Neuron (in vitro differentiated cells): ENCODE results near the gene INHBC.
"Not testable (repeated sequence)": the region's sequence is repeated elsewhere in the genome, so short reads cannot be mapped to it uniquely, and the experiment has no call there.

Experiments
- H2AFZ ChIP-seq: one replicate; pipeline ENCODE4 v1.6.1; 2013; ENCODE audit warnings: low read depth, mild to moderate bottlenecking, inconsistent platforms, low read length, moderate library complexity
- H3K27me3 ChIP-seq: one replicate; pipeline ENCODE4 v1.6.1; 2013; ENCODE audit warnings: low read length; ENCODE audit not compliant: insufficient read depth
- H3K36me3 ChIP-seq: one replicate; pipeline ENCODE4 v1.6.1; 2013; ENCODE audit warnings: low read length; ENCODE audit not compliant: insufficient read depth
- H3K4me1 ChIP-seq: one replicate; pipeline ENCODE4 v1.6.1; 2013; ENCODE audit warnings: low read length; ENCODE audit not compliant: insufficient read depth
- H3K4me3 ChIP-seq: 2 replicates; pipeline ENCODE4 v1.5.1; 2013; ENCODE audit warnings: mild to moderate bottlenecking, low read length, moderate library complexity
- H3K9me3 ChIP-seq: one replicate; pipeline ENCODE4 v1.6.1; 2013; ENCODE audit warnings: low read length

INHBC gene

GRCh38 chr12:57479376-57480115, 45.0 kb downstream of the INHBC start, which contains the start of gene ARHGAP9:
Gene ARHGAP9, minus strand, starts transcription at chr12:57479866. Its CDS starts 460 bp downstream, at chr12:57479406.
- Histone ChIP-seq H2AFZ (no peak within 1 kb of the TSS), H3K9me3 (peaks cover 3% of the 10 kb centered on the region), H3K36me3 (no peaks in the 10 kb centered on the region), H3K4me3 (no peak within 1 kb of the TSS), H3K4me1 (peaks cover 9% of the 10 kb centered on the region), H3K27me3 (peaks cover 51% of the 10 kb centered on the region)

GRCh38 chr12:57481671-57482070, 47.1 kb downstream of the INHBC start:
- Histone ChIP-seq H3K36me3 (no peaks in the 10 kb centered on the region), H3K4me1 (no peaks in the 10 kb centered on the region), H3K27me3 (peaks cover 30% of the 10 kb centered on the region), H3K4me3 (no peak overlapping the region), H3K9me3 (peaks cover 3% of the 10 kb centered on the region), H2AFZ (no peak overlapping the region)

- Histone ChIP-seq H3K4me3 (no peak overlapping the region), H3K4me1 (no peaks in the 10 kb centered on the region), H2AFZ (no peak overlapping the region), H3K9me3 (no peaks in the 10 kb centered on the region), H3K27me3 (peaks cover 13% of the 10 kb centered on the region), H3K36me3 (no peaks in the 10 kb centered on the region)
Measured at GRCh38 chr12:57483466-57483865, 48.9 kb downstream of the INHBC start.

DNA sequence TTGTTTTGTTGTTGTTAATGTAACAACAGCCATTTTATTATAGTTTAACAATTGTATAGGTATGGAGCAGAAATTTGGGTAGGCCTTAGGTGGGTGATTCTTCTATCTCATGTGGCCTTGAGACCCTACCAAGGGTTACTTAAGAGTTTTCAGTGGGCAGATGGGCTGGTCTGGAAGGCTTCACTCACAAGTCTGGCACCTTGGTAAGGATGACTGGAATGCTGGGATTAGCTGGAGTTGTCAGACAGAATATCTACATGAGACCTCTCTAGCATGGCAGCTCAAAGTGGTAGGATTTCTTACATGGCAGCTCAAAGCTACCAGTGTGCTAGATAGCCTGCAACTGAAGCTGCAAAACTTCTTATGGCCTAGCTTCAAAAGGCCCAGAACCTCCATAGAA, 51.1 kb downstream of the INHBC start:
- Histone ChIP-seq H3K4me1 (peaks cover 10% of the 10 kb centered on the region), H2AFZ (no peak overlapping the region), H3K36me3 (peaks cover 18% of the 10 kb centered on the region), H3K27me3 (peaks cover 2% of the 10 kb centered on the region), H3K9me3 (no peaks in the 10 kb centered on the region), H3K4me3 (no peak overlapping the region)

DNA sequence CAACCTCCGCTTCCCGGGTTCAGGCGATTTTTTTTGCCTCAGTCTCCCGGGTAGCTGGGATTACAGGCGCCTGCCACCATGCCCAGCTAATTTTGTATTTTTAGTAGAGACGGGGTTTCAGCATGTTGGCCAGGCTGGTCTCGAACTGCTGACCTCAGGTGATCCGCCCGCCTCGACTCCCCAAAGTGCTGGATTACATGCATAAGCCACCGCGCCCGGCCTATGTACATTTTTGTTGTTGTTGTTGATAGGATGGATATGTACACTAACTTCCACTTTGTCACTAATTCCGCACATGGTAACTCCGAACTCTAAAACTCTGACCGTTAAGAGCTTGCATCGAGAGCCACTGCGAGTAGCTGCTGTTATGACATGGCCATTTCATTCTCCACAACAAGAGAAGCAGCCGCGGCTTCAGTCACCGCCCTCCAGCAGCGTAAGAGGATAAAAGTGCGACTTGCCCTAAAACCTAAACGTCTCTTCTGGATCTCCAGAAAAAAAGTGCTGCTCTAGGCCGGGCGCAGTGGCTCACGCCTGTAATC, 52.5 kb downstream of the INHBC start:
- H3K36me3 ChIP-seq = peaks cover 30% of the 10 kb centered on the region
- peaks cover 10% of the 10 kb centered on the region for H3K4me1 ChIP-seq
- peak overlapping the region; percentile 69 for H2AFZ ChIP-seq
- H3K27me3 ChIP-seq = no peaks in the 10 kb centered on the region
- H3K9me3 ChIP-seq = no peaks in the 10 kb centered on the region
- peak overlapping the region; percentile 23 for H3K4me3 ChIP-seq

DNA sequence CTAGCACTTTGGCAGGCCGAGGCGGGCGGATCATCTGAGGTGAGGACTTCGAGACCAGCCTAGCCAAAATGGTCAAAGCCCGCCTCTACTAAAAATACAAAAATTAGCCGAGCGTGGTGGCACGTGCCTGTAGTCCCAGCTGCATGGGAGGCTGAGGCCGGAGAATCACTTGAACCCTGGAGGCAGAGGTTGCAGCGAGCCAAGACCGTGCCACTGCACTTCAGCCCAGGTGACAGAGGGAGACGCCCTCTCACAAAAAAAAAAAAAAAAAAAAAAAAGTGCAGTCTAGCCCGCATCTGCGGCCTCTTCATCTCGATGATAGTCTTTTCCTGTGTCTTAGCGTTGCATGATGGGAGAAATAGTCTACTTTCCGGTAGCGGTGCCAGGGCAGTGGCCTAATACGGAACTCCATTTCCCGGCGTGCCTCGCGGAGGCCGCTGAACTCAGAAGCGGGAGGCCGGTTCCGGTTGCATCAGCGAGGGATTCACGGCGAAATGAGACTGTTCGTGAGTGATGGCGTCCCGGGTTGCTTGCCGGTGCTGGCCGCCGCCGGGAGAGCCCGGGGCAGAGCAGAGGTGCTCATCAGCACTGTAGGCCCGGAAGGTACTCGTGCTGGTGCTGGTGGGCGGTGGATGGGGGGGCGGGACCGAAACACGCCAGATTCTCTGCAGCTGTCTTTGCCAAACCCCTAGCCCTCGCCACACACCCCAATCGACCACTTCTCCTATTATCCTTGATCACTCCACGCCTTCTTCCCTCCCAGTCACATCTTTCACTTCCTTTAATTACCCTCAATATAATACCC, 53.2 kb downstream of the INHBC start, which contains the start of gene MARS1:
Gene MARS1, plus strand, starts transcription at position 472 of the 805 bp plus-strand sequence. Its CDS starts 23 bp downstream, at position 495.
- Histone ChIP-seq H3K27me3 (no peaks in the 10 kb centered on the region), H3K36me3 (peaks cover 35% of the 10 kb centered on the region), H2AFZ (peak within 1 kb of the TSS; percentile 69), H3K9me3 (peaks cover 2% of the 10 kb centered on the region), H3K4me1 (peaks cover 10% of the 10 kb centered on the region), H3K4me3 (peak within 1 kb of the TSS; percentile 75)

DNA sequence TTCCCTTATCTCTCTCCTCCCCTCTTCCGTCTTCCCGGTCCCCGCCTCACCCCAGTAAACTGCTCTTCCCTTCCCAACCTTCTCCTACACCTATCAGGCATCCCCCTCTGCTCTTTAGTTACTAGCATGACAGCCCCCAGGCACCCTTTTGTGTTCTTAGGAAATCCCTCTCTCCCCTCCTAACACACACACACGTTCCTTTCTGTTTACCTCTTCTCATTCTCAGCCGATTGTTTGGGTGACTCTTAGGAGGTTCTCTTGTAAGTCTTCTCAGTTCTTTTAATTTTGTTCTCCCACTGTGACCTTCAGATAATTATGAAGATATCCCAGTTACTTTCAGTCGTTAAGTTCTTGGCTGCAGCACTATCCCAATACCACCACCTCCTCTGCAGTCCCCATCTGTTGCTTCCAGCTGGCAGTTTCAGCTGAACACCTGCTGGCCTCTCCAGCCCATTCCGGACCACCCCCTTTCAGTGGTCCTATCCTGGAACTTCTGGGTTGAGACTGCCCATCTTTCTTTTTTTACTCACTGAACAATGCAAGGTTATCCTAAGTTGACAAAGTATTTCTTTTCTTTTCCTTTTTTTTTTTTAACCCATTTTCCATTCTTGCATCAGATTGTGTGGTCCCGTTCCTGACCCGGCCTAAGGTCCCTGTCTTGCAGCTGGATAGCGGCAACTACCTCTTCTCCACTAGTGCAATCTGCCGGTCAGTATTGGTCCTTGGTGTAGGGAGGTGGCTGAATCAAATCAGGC, 54.0 kb downstream of the INHBC start:
- no peak overlapping the region for H2AFZ ChIP-seq
- H3K27me3 ChIP-seq = no peaks in the 10 kb centered on the region
- peaks cover 38% of the 10 kb centered on the region for H3K36me3 ChIP-seq
- peaks cover 10% of the 10 kb centered on the region for H3K4me1 ChIP-seq
- H3K9me3 ChIP-seq = peaks cover 4% of the 10 kb centered on the region
- H3K4me3 ChIP-seq = peak overlapping the region; percentile 75

GRCh38 chr12:57489157-57489641, 54.6 kb downstream of the INHBC start:
- H2AFZ ChIP-seq = no peak overlapping the region
- H3K36me3 ChIP-seq = peaks cover 41% of the 10 kb centered on the region
- peak overlapping the region; percentile 75 for H3K4me3 ChIP-seq
- peaks cover 10% of the 10 kb centered on the region for H3K4me1 ChIP-seq
- H3K27me3 ChIP-seq = no peaks in the 10 kb centered on the region
- peaks cover 4% of the 10 kb centered on the region for H3K9me3 ChIP-seq

DNA sequence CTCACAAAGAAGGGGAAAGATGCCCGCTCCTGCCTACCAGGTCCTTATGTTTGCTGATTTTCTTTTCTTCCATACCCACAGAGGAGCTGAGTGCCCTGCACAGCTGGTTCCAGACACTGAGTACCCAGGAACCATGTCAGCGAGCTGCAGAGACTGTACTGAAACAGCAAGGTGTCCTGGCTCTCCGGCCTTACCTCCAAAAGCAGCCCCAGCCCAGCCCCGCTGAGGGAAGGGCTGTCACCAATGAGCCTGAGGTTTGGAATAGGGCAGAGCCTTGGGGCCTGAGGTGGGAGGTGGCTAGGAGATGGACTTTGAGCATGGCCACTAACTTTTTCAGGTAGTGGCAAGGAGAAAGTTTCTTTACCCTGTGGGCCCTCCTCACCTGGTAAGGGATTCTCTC, 55.5 kb downstream of the INHBC start:
- Histone ChIP-seq H3K4me3 (no peak overlapping the region), H3K27me3 (no peaks in the 10 kb centered on the region), H3K4me1 (peaks cover 10% of the 10 kb centered on the region), H3K9me3 (peaks cover 4% of the 10 kb centered on the region), H2AFZ (no peak overlapping the region), H3K36me3 (peaks cover 41% of the 10 kb centered on the region)

DNA sequence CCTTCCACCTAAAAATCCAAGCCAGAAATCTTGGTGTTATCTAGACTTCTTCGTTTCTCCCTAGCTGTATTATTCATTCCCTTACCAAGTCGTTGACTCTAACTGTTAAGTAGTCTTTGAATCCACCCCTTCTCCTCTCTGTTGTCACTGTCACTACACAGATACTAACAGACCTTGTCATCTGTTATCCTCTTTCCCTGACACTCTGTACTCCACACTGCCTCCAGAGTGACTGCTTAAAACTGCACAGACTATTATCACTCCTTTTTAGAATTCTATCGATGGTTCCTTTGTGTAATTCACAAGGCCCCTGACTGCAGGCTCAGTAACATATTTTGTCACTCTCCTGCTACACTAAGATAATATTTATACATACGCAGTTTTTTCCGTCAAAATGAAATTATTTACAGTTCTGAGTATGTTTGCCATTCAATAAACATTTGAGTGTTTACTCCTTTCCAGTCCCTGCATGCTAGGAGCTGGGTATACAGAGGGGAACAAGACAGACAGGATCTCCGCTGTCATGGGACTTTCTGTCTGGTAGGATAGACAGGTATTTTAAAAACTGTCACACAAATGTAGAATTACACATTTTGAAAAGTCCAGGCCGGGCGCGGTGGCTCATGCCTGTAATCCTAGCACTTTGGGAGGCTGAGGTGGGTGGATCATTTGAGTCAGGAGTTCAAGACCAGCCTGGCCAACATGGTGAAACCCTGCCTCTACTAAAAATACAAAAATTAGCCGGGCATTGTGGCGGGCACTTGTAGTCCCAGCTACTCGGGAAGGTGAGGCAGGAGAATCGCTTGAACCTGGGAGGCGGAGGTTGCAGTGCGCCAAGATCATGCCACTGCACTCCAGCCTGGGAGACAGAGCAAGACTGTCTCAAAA, 57.1 kb downstream of the INHBC start:
- H3K9me3 ChIP-seq = peaks cover 4% of the 10 kb centered on the region
- H3K4me3 ChIP-seq = no peak overlapping the region
- peaks cover 49% of the 10 kb centered on the region for H3K36me3 ChIP-seq
- H3K27me3 ChIP-seq = no peaks in the 10 kb centered on the region
- no peak overlapping the region for H2AFZ ChIP-seq
- peaks cover 10% of the 10 kb centered on the region for H3K4me1 ChIP-seq

DNA sequence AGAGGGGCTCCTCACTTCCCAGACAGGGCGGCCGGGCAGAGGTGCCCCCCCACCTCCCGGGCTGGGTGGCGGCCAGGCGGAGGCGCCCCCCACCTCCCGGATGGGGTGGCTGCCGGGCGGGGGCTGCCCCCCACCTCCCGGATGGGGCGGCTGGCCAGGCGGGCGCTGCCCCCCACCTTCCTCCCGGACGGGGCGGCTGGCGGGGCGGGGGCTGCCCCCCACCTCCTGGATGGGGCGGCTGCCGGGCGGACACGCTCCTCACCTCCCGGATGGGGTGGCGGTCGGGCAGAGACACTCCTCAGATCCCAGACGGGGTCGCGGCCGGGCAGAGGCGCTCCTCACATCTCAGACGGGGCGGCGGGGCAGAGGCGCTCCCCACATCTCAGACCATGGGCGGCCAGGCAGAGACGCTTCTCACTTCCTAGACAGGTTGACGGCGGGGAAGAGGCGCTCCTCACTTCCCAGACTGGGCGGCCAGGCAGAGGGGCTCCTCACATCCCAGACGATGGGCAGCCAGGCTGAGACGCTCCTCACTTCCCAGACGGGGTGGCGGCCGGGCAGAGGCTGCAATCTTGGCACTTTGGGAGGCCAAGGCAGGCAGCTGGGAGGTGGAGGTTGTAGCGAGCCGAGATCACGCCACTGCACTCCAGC, 60.6 kb downstream of the INHBC start:
- H3K36me3 ChIP-seq = peaks cover 62% of the 10 kb centered on the region
- H2AFZ ChIP-seq, H3K27me3 ChIP-seq, H3K4me3 ChIP-seq, H3K9me3 ChIP-seq, H3K4me1 ChIP-seq: not testable (repeated sequence)
